Upper lobe of left lung (tissue), 6 donors: ENCODE data around the gene HOMER1. TPM values are rescaled to one million over a fixed set of nuclear protein-coding genes. Genes with fewer than 3 reads are reported as not detected.

Experiments
- ATAC-seq, 2 donors: fragments of 200-7000 bp; cut with Tn5 transposase; one replicate each; pipeline ENCODE4 v1.9.1; 2022; ENCODE audit warnings: mild to moderate bottlenecking in 2 of 2, moderate library complexity in 2 of 2; ENCODE audit not compliant: low FRiP score in 2 of 2
- DNase-seq, 2 donors: peaks; one replicate each; pipeline ENCODE4 v3.0.0-alpha.2; 2019 to 2020
- H3K27ac ChIP-seq, 4 donors: fragments of 200-600 bp; sonication (generic); one replicate each; pipeline ENCODE4 v1.5.1; 2016 to 2019
- H3K27me3 ChIP-seq, 4 donors: fragments of 200-600 bp; sonication (generic); one replicate each; pipeline ENCODE4 v1.5.1; 2017 to 2019
- H3K36me3 ChIP-seq, 4 donors: fragments of 200-600 bp; sonication (generic); one replicate each; pipeline ENCODE4 v1.5.1; 2016 to 2019
- H3K4me1 ChIP-seq, 4 donors: fragments of 200-600 bp; sonication (generic); one replicate each; pipeline ENCODE4 v1.5.1; 2018 to 2019
- H3K4me3 ChIP-seq, 4 donors: fragments of 200-600 bp; sonication (generic); one replicate each; pipeline ENCODE4 v1.5.1; 2017 to 2019; ENCODE audit warnings: mild to moderate bottlenecking in 2 of 4, moderate library complexity in 1 of 4
- H3K9me3 ChIP-seq, 4 donors: fragments of 200-600 bp; sonication (generic); one replicate each; pipeline ENCODE4 v1.5.1; 2018 to 2019
- CTCF ChIP-seq, 6 experiments: fragments of 450-650 bp in 4 of 6; fragments of 200-600 bp in 2 of 6; sonication (generic) in 2 of 6; IDR thresholded peaks; one replicate each; pipeline ENCODE4 v1.5.1; 2016 to 2019; ENCODE audit warnings: antibody characterized with exemption in 6 of 6
- EP300 ChIP-seq, 4 donors: sonication (generic); formaldehyde crosslinking; IDR thresholded peaks; one replicate each; pipeline ENCODE4 v1.5.1; 2017; ENCODE audit warnings: antibody characterized with exemption in 4 of 4, control low read depth in 2 of 4
- POLR2A ChIP-seq, 4 donors: fragments of 450-650 bp; IDR thresholded peaks; one replicate each; pipeline ENCODE4 v1.5.1; 2016 to 2017; ENCODE audit warnings: antibody characterized with exemption in 4 of 4, mild to moderate bottlenecking in 2 of 4
- POLR2AphosphoS5 ChIP-seq, 2 donors: sonication (generic); formaldehyde crosslinking; IDR thresholded peaks; one replicate each; pipeline ENCODE4 v1.5.1; 2017; ENCODE audit warnings: antibody characterized with exemption in 2 of 2
- WGBS, 2 donors: methylation state at CpG; one replicate each; pipeline ENCODE4 v1.1.5; 2017 to 2018; 5-methylcytosine and 5-hydroxymethylcytosine counted together
- small RNA-seq, 4 donors: library from RNA; depleted of rRNA; stranded (forward); fragments of <200 nt; gene quantifications; one replicate each; pipeline ENCODE3, GENCODE V24; 2016
- total RNA-seq, 6 donors: library from RNA; depleted of rRNA in 4 of 6; stranded (reverse); fragments of >200 nt in 4 of 6; gene quantifications; one replicate each; pipeline versions ENCODE4 v1.1.0 to v1.2.1, GENCODE V29; 2016 to 2021
- donor health status: DM: no; HTN: no; CAD: no; lungs with moderate emphysema.
- donor health status: DM: no; HTN: yes; CAD: no; lungs with severe emphysema.

The HOMER1 gene
- total RNA-seq, 6 donors from 2014 or later: 5.2 to 22.0 (median 9.7) TPM

GRCh38 chr5:79349047-79349446, 164.9 kb downstream of the HOMER1 start:
- WGBS, 2 donors: 88 to 90% methylated on average over 10 of the region's 10 CpGs
- DNase-seq: no peak
- H3K36me3 ChIP-seq: no peaks in the 10 kb centered on the region
- ATAC-seq: no peak
- H3K27me3 ChIP-seq: no peaks in the 10 kb centered on the region
- H3K4me1 ChIP-seq: no peaks in the 10 kb centered on the region
- no peaks in the 10 kb centered on the region for H3K9me3 ChIP-seq
- H3K4me3 ChIP-seq: no peak overlapping the region
- no peak overlapping the region for H3K27ac ChIP-seq
- TF ChIP-seq POLR2AphosphoS5 (IDR thresholded peaks at IDR 0.05) (no peak), EP300 (IDR thresholded peaks at IDR 0.05) (no peak), CTCF (IDR thresholded peaks at IDR 0.05) (no peak), POLR2A (IDR thresholded peaks at IDR 0.05) (no peak)

GRCh38 chr5:79346420-79346824, 167.5 kb downstream of the HOMER1 start:
- Histone ChIP-seq H3K36me3 (no peaks in the 10 kb centered on the region), H3K27ac (no peak overlapping the region), H3K4me3 (no peak overlapping the region), H3K27me3 (no peaks in the 10 kb centered on the region), H3K9me3 (no peaks in the 10 kb centered on the region), H3K4me1 (no peaks in the 10 kb centered on the region)
- 82 to 90% methylated on average over 6 of the region's 6 CpGs for WGBS, 2 donors
- ATAC-seq: no peak
- no peak for DNase-seq
- TF ChIP-seq POLR2A (IDR thresholded peaks at IDR 0.05) (no peak), POLR2AphosphoS5 (IDR thresholded peaks at IDR 0.05) (no peak), CTCF (IDR thresholded peaks at IDR 0.05) (no peak), EP300 (IDR thresholded peaks at IDR 0.05) (no peak)

- WGBS, 2 donors: 82 to 83% methylated on average over 10 of the region's 10 CpGs
- no peak for DNase-seq
- no peaks in the 10 kb centered on the region for H3K9me3 ChIP-seq
- no peak overlapping the region for H3K27ac ChIP-seq
- H3K36me3 ChIP-seq: no peaks in the 10 kb centered on the region
- no peak for TF ChIP-seq POLR2A (IDR thresholded peaks at IDR 0.05)
- TF ChIP-seq CTCF (IDR thresholded peaks at IDR 0.05): no peak
- no peak for TF ChIP-seq POLR2AphosphoS5 (IDR thresholded peaks at IDR 0.05)
- TF ChIP-seq EP300 (IDR thresholded peaks at IDR 0.05): no peak
- ATAC-seq: no peak
- no peak overlapping the region for H3K4me3 ChIP-seq
- no peaks in the 10 kb centered on the region for H3K27me3 ChIP-seq
- no peaks in the 10 kb centered on the region for H3K4me1 ChIP-seq
Observed at GRCh38 chr5:79333852-79334557, 179.9 kb downstream of the HOMER1 start.

DNA sequence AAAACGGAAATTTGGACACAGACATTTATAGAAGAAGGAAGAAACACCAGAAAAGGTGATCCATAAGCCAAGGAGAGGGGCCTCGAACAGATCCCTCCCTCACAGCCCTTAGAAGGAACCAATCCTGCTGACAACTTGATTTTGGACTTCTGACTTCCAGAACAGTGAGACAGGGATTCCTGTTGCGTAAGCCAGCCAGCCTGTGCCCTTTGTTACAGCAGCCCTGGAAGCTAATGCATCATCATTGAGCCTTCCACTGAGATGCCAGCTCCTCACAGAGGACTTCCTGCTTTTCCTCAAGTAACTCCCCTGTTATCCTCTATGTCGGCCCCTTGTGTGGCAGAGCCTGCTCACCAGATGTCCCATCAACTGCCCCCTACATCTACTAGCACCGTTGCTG, 183.9 kb downstream of the HOMER1 start:
- Histone ChIP-seq H3K4me1 (no peaks in the 10 kb centered on the region), H3K9me3 (no peaks in the 10 kb centered on the region), H3K27ac (no peak overlapping the region), H3K4me3 (no peak overlapping the region), H3K27me3 (no peaks in the 10 kb centered on the region), H3K36me3 (no peaks in the 10 kb centered on the region)
- ATAC-seq (no peak), DNase-seq (no peak)
- 83 to 87% methylated on average over 5 of the region's 5 CpGs for WGBS, 2 donors
- TF ChIP-seq POLR2A (IDR thresholded peaks at IDR 0.05) (no peak), EP300 (IDR thresholded peaks at IDR 0.05) (no peak), POLR2AphosphoS5 (IDR thresholded peaks at IDR 0.05) (no peak)

DNA sequence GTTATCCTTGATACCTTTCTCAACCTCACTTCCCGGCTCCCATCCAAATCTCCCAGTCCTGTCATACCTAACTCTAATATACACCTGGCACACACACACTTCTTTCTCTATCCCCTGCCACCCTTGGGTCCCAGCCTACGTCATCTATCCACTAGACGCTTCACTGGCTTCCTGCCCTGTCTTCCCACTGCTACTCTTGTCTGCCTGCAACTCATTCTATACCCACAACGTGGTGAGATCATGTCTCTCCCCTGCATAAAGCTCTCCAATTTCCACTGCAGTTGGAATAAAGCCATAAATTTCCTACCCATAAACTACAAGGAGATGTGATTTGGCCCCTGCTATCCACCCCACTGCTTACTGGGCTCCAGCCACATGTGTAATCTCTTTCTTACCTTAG, 184.5 kb downstream of the HOMER1 start:
- DNase-seq (no peak), ATAC-seq (no peak)
- H3K4me1 ChIP-seq: no peaks in the 10 kb centered on the region
- no peak overlapping the region for H3K4me3 ChIP-seq
- no peaks in the 10 kb centered on the region for H3K36me3 ChIP-seq
- no peaks in the 10 kb centered on the region for H3K9me3 ChIP-seq
- TF ChIP-seq POLR2A (IDR thresholded peaks at IDR 0.05): no peak
- TF ChIP-seq EP300 (IDR thresholded peaks at IDR 0.05): no peak
- TF ChIP-seq CTCF (IDR thresholded peaks at IDR 0.05): no peak
- TF ChIP-seq POLR2AphosphoS5 (IDR thresholded peaks at IDR 0.05): no peak
- 81 to 82% methylated on average over 4 of the region's 4 CpGs for WGBS, 2 donors
- H3K27me3 ChIP-seq: no peaks in the 10 kb centered on the region
- no peak overlapping the region for H3K27ac ChIP-seq

Small RNA genes within 50 kb of the gene (small RNA-seq; reads per million reads assigned to genes)
- 0 reads per million in 4 donors for gene RF00019

Other genes starting within 250 kb of the HOMER1 start
- gene TENT2, start 98.3 kb upstream of the HOMER1 start, total RNA-seq: 10 to 100 TPM; 55.6 to 77.2 (median 61.9) TPM
- 10 to 100 TPM in 1 of 6 donors, 1 to 10 TPM in 4, under 1 TPM in 1; 0.77 to 12.6 (median 3.6) TPM for gene CMYA5, start 175.7 kb upstream of the HOMER1 start, total RNA-seq